HG03060 (cell line): ENCODE data around the gene PRKD1.

Source experiments
- ATAC-seq: cut with Tn5 transposase; IDR thresholded peaks from one replicate; pipeline ENCODE4 v1.9.1; 2021; ENCODE audit warnings: low read depth, moderate number of reproducible peaks; ENCODE audit not compliant: unreplicated experiment

Gene PRKD1

DNA sequence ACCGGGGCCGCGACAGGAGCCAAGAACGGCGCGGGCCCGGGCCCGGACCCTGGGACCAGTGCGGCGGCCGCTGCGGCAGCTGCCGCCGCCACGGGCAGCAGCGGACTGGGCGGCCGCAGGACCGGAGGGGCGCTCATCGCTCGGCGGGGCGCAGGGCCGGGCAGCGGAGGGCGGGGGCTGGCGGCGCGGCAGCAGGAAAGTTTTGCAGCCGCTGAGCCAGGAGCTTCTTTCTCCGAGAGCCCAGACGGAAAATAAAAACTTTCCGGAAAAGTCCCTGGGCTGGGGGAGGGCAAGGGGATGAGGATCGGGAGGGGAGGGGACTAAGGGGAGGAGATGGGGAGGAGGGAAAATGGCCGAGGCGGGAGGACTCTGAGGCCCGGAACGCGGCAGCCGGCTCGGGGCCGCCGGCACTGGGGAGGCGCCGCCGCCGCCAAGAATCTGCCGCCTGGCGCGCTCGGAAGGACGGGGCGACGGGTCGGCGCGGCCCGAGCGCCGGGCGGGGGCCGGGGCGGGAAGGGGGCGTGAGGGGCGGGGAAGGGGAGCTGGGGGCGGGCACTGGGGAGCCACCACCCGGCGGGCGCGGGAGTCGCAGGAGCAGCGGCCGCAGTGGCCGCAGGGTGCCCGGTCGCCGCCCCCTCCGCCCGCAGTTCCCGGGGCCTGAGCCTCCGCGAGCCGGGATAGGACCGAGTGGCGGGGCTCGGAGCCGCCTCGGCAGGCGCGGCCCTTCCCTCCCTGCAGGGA is at the start of gene PRKD1:
PRKD1 (minus strand) TSS at position 472 of the 741 bp plus-strand sequence.
- no peak for ATAC-seq

DNA sequence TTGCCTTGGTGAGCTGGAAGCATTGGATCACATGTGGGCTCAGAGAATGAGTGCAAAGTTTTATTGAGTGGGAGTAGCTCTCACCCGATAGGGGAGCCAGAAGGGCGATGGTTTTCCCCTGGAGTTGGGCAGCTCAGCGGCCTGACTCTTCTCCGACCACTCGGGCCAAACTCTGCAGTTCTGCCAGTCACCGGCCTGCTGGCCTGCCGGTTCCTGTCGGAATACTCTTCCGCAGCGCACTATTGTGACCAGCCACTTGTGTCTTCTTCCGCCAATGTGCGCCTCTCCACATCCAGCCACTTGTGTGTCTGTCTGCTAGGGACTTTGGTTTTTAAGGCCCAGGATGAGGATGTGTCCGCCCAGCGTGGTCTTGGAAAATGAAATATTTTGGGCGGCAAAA is 43.5 kb upstream of the PRKD1 start:
- no peak for ATAC-seq

- ATAC-seq, result no peak
Observed at GRCh38 chr14:29955087-29955486, 27.4 kb upstream of the PRKD1 start.

- ATAC-seq, result no peak
Observed at GRCh38 chr14:29953501-29953900, 25.9 kb upstream of the PRKD1 start.

DNA sequence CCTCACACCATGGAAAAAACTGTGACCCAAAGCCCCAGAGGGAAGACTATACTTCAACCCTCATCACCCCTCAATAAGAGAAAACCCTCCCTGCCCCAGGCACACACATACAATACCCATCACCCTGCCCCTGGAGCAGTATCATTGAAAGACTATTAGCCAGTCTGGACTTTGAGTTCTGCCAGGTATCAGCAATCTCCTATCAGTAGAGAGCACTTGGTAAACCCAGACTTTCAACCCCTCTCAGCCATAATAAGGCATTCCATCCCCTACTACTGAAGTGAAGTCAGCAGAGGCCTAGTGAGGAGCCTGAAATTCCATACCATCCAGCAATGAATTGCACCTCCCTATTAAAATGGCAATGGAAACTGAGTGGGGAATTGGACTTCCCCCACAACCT is 16.4 kb upstream of the PRKD1 start:
- no peak for ATAC-seq

- no peak for ATAC-seq
Observed at GRCh38 chr14:29941401-29941800, 13.8 kb upstream of the PRKD1 start.

DNA sequence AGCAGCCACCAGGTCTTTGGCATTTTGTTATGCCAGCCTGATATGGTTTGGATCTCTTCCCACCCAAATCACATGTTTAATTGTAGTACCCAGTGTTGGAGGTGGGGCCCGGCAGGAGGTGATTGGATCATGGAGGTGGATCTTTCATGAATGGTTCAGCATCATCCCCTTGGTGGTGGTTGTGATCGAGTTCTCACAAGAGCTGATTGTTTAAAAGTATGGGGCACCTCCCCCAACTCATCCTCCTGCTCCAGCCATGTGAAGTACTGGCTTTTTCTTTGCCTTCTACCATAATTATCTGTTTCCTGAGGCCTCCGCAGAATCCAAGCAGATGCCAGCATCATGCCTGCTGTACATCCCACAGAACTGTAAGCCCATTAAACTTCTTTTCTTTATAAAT is 12.8 kb upstream of the PRKD1 start:
- ATAC-seq, result no peak

GRCh38 chr14:29937116-29937515 is 9.5 kb upstream of the PRKD1 start:
- no peak for ATAC-seq

DNA sequence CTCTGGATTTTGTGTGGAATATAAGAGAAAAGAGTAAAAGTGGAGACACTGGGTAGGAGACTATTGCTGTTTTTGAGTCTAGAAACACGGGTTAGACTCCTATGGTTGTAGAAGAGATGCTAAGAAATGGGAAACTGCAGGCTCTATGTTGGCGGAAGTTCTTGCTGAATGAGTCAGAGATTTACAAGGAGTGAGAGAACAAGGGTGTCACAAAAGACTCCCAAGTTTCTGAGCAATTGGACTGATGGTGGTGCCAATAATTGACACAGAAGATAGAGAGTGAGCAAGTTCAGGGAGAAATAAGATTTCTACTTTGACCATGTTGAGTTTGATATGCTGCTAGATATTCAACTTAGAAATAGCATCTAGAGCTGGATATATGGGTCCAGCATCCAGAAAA is 2.6 kb upstream of the PRKD1 start:
- ATAC-seq, result no peak

DNA sequence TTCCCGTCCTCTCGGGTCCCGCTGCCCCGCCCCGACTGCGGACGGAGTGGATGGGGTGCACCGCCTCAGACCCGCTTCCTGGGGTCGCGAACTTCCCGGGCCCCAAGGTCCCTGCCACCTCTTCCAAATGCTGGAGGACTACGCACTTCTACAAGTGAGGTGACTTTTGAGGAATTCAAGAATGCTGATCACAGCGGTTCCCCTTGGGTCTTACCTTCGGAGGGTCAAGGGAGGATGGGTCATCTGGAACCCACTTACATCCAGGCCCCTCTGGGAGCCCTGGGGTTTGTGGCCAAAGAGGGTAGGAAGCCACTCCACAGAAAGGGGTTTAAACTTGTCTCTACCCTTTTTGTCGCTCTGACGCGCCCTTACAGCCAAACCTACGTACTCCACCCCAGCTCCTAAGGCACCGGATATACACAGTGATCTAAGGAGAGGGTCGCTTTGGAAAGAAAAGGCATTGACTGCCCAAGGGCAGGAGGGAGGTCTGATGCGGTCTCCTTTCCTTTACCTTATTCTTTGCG is 532 bp upstream of the PRKD1 start:
- no peak for ATAC-seq

- no peak for ATAC-seq
Observed at GRCh38 chr14:29926701-29927375, 809 bp downstream of the PRKD1 start.

GRCh38 chr14:29926228-29926627 is 1.4 kb downstream of the PRKD1 start:
- ATAC-seq, result no peak

DNA sequence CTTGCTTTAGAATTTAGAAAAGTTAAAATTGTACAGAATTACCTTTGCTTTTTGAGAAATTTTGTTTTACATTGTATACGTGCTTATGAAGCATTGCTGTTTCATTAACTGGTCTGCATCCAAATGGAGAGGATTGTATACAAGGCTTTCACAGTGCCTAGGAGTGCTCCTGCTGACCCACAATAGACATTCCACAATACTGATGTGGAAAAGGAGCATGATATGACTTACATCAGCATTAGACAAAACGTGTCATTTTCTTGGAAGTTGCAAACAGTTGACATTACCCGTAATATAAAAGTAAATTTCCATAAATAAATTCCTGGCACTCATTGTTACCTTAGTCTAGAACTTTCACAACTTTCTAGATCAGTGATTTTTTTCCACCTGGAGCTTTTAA is 1.9 kb downstream of the PRKD1 start:
- no peak for ATAC-seq

DNA sequence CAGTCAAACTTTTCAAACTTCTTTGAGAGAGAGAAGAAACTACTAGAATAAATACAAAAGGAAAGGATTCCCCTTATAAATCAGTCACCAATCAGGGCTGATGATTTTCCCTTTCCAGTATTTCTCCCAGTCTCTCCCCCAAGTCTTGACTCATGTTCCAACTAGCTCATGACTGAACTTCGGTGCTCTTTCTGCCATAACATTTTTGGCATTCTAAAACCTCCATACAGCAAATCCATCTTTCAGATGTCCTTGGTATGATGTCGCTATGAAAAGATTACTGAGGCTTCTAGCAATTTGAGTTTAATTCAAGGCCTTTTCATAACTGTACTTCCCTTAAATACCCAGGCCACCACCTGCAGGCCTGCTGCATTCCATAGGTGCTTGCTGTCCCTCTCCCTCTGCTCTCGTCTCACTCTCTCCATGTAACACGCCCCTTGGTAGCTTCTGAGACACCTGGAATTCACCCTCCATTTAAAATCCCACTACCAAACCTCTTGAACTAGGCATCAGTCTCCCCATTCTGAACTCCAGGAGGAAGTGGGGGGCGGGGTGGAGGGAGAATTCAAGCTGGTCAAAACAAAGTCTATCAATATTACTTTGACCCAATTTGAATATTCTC is 2.4 kb downstream of the PRKD1 start:
- no peak for ATAC-seq

- no peak for ATAC-seq
Observed at GRCh38 chr14:29919845-29920244, 7.8 kb downstream of the PRKD1 start.

DNA sequence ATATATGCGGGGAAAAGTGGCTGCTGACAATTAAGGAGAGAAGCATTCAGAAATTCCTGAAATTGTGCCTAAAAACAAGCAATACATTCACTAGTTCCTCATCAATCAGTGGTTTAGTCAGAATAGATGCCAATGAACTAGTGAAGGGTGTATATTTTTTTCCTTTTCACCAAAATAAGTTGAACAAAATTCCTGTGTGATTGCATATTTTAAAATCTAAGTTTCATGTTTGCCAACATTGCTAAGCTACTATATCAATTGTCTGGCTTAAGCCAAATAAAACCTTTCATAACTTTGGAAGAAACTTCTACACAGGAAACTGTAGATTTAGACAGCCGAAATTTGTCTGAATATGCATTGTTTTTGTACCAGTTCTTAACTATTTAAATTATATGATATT is 8.7 kb downstream of the PRKD1 start:
- ATAC-seq, result no peak

DNA sequence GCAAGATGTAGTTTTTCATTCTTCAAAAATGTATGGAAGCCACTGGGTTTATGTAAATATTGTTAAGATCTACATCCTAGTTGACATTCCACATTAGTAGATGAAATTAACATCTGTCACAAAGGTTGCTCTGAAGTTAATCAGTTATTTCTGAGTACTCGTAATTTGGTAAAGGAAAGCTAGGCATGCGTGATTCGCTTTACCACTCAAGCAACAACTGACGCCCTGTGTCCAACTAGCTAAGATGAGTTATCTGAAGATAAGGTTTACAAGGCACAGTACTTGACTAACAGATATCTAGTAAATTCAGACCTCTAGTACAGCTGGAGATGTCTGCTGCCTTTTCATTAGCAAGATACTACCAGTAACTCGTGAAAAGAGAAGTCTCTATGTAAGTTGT is 14.1 kb downstream of the PRKD1 start:
- no peak for ATAC-seq

DNA sequence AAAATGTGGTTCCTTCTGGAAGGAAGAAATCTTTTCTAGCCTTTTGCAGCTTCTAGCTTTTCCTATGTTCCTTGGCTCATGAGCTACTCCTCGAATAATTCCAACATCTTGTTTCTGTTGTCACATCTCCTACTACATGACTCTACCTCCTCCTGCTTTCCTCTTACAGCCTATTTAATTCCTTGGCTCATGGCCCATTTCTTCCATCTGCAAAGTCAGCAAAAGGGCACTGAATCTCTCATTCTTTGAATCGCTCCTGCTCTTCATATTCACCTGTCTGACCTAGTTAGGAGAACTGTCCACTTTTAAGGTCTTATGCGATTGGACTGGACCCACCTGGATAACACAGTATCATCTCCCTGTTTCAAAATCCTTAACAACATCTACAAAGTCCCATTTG is 15.8 kb downstream of the PRKD1 start:
- ATAC-seq, result no peak

GRCh38 chr14:29908652-29909577 is 18.7 kb downstream of the PRKD1 start:
- ATAC-seq, result no peak

GRCh38 chr14:29906256-29906870 is 21.3 kb downstream of the PRKD1 start:
- no peak for ATAC-seq
